HG03432 (cell line): ENCODE results near the gene ARPP21.

Source experiments
- ATAC-seq: cut with Tn5 transposase; IDR thresholded peaks from one replicate; pipeline ENCODE4 v1.9.1; 2021; ENCODE audit warnings: mild to moderate bottlenecking, moderate library complexity; ENCODE audit not compliant: unreplicated experiment

ARPP21 gene

GRCh38 chr3:35727179-35727578 is 87.9 kb downstream of the ARPP21 start:
- ATAC-seq: no peak

- ATAC-seq: no peak
These were observed 94.0 kb downstream of the ARPP21 start for GRCh38 chr3:35733341-35733740.

GRCh38 chr3:35733864-35734263 is 94.5 kb downstream of the ARPP21 start:
- no peak for ATAC-seq

GRCh38 chr3:35737080-35737479 is 97.8 kb downstream of the ARPP21 start:
- ATAC-seq: no peak

GRCh38 chr3:35737527-35737926 is 98.2 kb downstream of the ARPP21 start:
- no peak for ATAC-seq

GRCh38 chr3:35737934-35738706 is 98.8 kb downstream of the ARPP21 start:
- no peak for ATAC-seq

GRCh38 chr3:35739181-35739809 is 100.0 kb downstream of the ARPP21 start:
- no peak for ATAC-seq

GRCh38 chr3:35739964-35740527 is 100.7 kb downstream of the ARPP21 start:
- no peak for ATAC-seq

GRCh38 chr3:35743218-35743617 is 103.9 kb downstream of the ARPP21 start:
- ATAC-seq: no peak

- ATAC-seq: no peak
These were observed 105.1 kb downstream of the ARPP21 start for GRCh38 chr3:35744419-35744818.

GRCh38 chr3:35745351-35745750 is 106.0 kb downstream of the ARPP21 start:
- ATAC-seq: no peak

- ATAC-seq: no peak
These were observed 106.6 kb downstream of the ARPP21 start for GRCh38 chr3:35745802-35746484.

- ATAC-seq: no peak
These were observed 107.2 kb downstream of the ARPP21 start for GRCh38 chr3:35746492-35746891.

GRCh38 chr3:35748144-35748543 is 108.8 kb downstream of the ARPP21 start:
- no peak for ATAC-seq

GRCh38 chr3:35751207-35751606 is 111.9 kb downstream of the ARPP21 start:
- no peak for ATAC-seq

- ATAC-seq: no peak
These were observed 118.8 kb downstream of the ARPP21 start for GRCh38 chr3:35757991-35758757.

- no peak for ATAC-seq
These were observed 120.8 kb downstream of the ARPP21 start for GRCh38 chr3:35760146-35760545.

GRCh38 chr3:35761311-35761710 is 122.0 kb downstream of the ARPP21 start:
- no peak for ATAC-seq

GRCh38 chr3:35772381-35773015 is 133.2 kb downstream of the ARPP21 start:
- no peak for ATAC-seq

- ATAC-seq: no peak
These were observed 134.1 kb downstream of the ARPP21 start for GRCh38 chr3:35773417-35773816.
